ENCODE results near the gene ZNF414.
A peak's percentile ranks its signal among the peaks of the same experiment; 100 is the strongest.

ZNF414 gene

DNA sequence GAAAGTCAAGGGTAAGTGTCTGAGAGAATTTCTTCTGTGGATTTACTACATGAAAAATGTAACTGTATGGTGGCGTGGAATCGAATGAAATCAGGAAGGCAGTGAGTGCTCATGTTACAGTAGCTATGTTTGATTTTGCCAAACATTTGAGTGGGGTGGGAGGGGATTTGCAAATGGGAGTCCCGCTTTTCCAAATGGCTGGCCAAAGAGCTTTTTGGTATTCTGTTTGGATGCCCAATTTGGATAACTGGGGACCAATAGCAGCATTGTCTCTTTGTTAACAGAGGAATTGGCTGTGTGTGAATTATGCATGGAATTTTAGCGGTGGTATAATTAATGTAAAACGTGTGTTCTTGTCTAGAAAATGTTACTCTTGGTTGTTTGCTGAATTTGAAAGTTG lies 51.4 kb downstream of the ZNF414 start:
- H3K27me3 ChIP-seq (ENCODE audit: control insufficient read depth, insufficient read depth, low read length), result no peaks in the 10 kb centered on the region
- H3K27ac ChIP-seq (ENCODE audit: low read depth, low read length), result no peak overlapping the region
- H3K4me1 ChIP-seq (ENCODE audit: control insufficient read depth, insufficient read depth, low read length), result peaks cover 45% of the 10 kb centered on the region
- no peak overlapping the region for H3K9ac ChIP-seq (ENCODE audit: low read depth, low read length)
- H3K4me3 ChIP-seq (ENCODE audit: low read depth, low read length), result no peak overlapping the region
- H3K36me3 ChIP-seq (ENCODE audit: control insufficient read depth, insufficient read depth, low read length), result peaks cover 97% of the 10 kb centered on the region
- no peaks in the 10 kb centered on the region for H3K9me3 ChIP-seq (ENCODE audit: control insufficient read depth, insufficient read depth, low read length)

DNA sequence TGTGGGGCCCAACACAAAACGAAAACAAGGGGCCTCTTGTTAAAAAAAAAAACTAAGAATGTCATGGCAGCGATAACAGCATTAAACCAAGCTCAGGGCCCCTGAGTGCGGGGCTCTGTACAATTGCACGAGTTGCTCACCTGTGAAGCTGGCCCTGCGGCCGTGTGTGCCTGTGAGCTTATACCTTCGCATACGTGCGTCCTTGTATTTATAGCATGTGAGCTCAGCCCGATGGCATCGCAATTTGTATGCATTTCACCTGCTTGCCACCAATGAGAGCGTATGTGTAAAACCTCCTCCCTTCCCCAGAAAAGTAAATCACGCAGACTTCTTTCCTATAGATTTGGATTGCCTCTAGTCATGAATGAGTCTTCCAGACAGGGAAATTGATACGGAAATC lies 52.1 kb downstream of the ZNF414 start:
- Histone ChIP-seq H3K9ac (ENCODE audit: low read depth, low read length) (no peak overlapping the region), H3K27ac (ENCODE audit: low read depth, low read length) (no peak overlapping the region), H3K36me3 (ENCODE audit: control insufficient read depth, insufficient read depth, low read length) (peaks cover 97% of the 10 kb centered on the region), H3K4me1 (ENCODE audit: control insufficient read depth, insufficient read depth, low read length) (peaks cover 51% of the 10 kb centered on the region), H3K4me3 (ENCODE audit: low read depth, low read length) (no peak overlapping the region), H3K27me3 (ENCODE audit: control insufficient read depth, insufficient read depth, low read length) (no peaks in the 10 kb centered on the region), H3K9me3 (ENCODE audit: control insufficient read depth, insufficient read depth, low read length) (no peaks in the 10 kb centered on the region)

- peaks cover 56% of the 10 kb centered on the region for H3K4me1 ChIP-seq (ENCODE audit: control insufficient read depth, insufficient read depth, low read length)
- no peak overlapping the region for H3K27ac ChIP-seq (ENCODE audit: low read depth, low read length)
These were observed 52.6 kb downstream of the ZNF414 start for GRCh38 chr19:8461376-8461775.

DNA sequence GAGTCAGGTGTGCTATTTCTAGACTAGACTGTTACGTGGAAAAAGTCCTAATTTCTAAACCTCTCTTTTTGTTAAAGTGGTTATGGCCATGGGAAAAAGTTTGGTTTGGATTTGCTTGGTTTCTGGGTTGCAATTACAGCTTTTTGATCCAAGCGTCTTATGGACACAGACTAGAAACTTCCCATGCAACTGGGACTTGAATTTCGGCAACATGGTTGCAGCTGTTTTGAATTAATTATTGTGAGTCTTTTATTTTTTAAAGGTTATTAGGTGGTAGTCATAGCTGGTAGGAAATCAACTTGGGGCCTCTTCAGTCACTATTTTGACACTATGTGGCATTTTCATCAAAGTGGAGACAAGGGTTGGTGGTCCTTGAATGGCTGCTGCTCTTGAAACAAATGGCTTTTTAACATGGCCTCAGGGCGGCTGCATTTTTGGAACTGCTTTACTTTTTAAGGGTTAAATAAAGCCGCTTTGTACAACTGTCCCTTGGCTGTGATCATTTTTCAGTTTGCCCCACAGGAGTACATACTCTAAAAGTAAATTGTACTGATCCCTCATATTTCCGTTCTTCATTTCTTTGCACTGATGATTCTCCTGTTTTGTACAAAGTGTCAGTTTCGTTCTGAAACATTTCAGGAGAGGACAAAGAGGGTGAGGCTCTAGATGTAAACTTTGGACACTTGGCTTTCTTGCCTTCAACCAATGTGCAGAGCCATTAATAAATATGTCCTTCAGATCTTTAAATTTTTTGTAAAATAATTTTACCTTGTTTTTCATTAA lies 53.3 kb downstream of the ZNF414 start:
- Histone ChIP-seq H3K9me3 (ENCODE audit: control insufficient read depth, insufficient read depth, low read length) (no peaks in the 10 kb centered on the region), H3K4me3 (ENCODE audit: low read depth, low read length) (no peak overlapping the region), H3K36me3 (ENCODE audit: control insufficient read depth, insufficient read depth, low read length) (peaks cover 97% of the 10 kb centered on the region), H3K27ac (ENCODE audit: low read depth, low read length) (peak overlapping the region; percentile 14), H3K9ac (ENCODE audit: low read depth, low read length) (no peak overlapping the region), H3K27me3 (ENCODE audit: control insufficient read depth, insufficient read depth, low read length) (no peaks in the 10 kb centered on the region), H3K4me1 (ENCODE audit: control insufficient read depth, insufficient read depth, low read length) (peaks cover 62% of the 10 kb centered on the region)

More at GRCh38 chr19:8461376-8461775, 52.6 kb downstream of the ZNF414 start:
- peaks cover 97% of the 10 kb centered on the region for H3K36me3 ChIP-seq (ENCODE audit: control insufficient read depth, insufficient read depth, low read length)
- no peaks in the 10 kb centered on the region for H3K27me3 ChIP-seq (ENCODE audit: control insufficient read depth, insufficient read depth, low read length)
- no peaks in the 10 kb centered on the region for H3K9me3 ChIP-seq (ENCODE audit: control insufficient read depth, insufficient read depth, low read length)
- H3K4me3 ChIP-seq (ENCODE audit: low read depth, low read length), result no peak overlapping the region
- H3K9ac ChIP-seq (ENCODE audit: low read depth, low read length), result no peak overlapping the region
